K562 (cell line): ENCODE data around the gene HMOX1. TPM values are rescaled to one million over a fixed set of nuclear protein-coding genes. Genes with fewer than 3 reads are reported as not detected.

Source experiments
- DEAF1 ChIP-seq: fragments of 450-650 bp; formaldehyde crosslinking; IDR thresholded peaks from 2 replicates; pipeline ENCODE4 v1.4.0; 2020; ENCODE audit warnings: mild to moderate bottlenecking, moderate library complexity
- ETV6 ChIP-seq, 3 experiments: fragments of 150-350 bp in 1 of 3; sonication (generic) in 1 of 3; formaldehyde crosslinking in 1 of 3; IDR thresholded peaks; 2 replicates each; pipeline versions ENCODE4 v1.6.1 to v1.8.0; 2014 to 2022; ENCODE audit warnings: borderline replicate concordance in 2 of 3, low read depth in 2 of 3, antibody characterized with exemption in 1 of 3, low read length in 1 of 3, mild to moderate bottlenecking in 1 of 3, missing genetic modification reagents in 1 of 3
- HCFC1 ChIP-seq: IDR thresholded peaks from 2 replicates; pipeline ENCODE4 v1.6.1; 2012; ENCODE audit warnings: low read depth, low read length, improper control_type of control experiment
- HMG20B ChIP-seq: fragments of 250-450 bp; sonication (Bioruptor Pico); IDR thresholded peaks from 2 replicates; pipeline ENCODE4 v1.5.0; 2021; ENCODE audit warnings: mild to moderate bottlenecking
- KLF6 ChIP-seq: fragments of 250-450 bp; sonication (Bioruptor Pico); IDR thresholded peaks from 2 replicates; pipeline ENCODE4 v1.4.0; 2020; ENCODE audit warnings: mild to moderate bottlenecking, moderate library complexity, borderline replicate concordance
- MTA3 ChIP-seq: fragments of 450-650 bp; formaldehyde crosslinking; IDR thresholded peaks from 2 replicates; pipeline ENCODE4 v1.6.1; 2017; ENCODE audit warnings: mild to moderate bottlenecking, borderline replicate concordance
- PHF21A ChIP-seq: fragments of 450-650 bp; IDR thresholded peaks from 2 replicates; pipeline ENCODE4 v1.6.1; 2017; ENCODE audit warnings: low read depth, borderline replicate concordance
- PHF8 ChIP-seq: fragments of 200-600 bp; sonication (generic); IDR thresholded peaks from 2 replicates; pipeline ENCODE4 v1.6.1; 2012; ENCODE audit warnings: mixed run types, mild to moderate bottlenecking, inconsistent platforms, low read length, moderate library complexity, borderline replicate concordance
- POLR2A ChIP-seq: fragments of 450-650 bp; conservative IDR thresholded peaks from 2 replicates; pipeline ENCODE4 v1.6.1; 2016
- SMARCA4 ChIP-seq: fragments of 450-650 bp; IDR thresholded peaks from 2 replicates; pipeline ENCODE4 v1.6.1; 2016
- STAT5B ChIP-seq: fragments of 250-450 bp; sonication (Bioruptor Pico); IDR thresholded peaks from 2 replicates; pipeline ENCODE4 v1.8.0; 2021; ENCODE audit warnings: mild to moderate bottlenecking, inconsistent platforms
- XRCC3 ChIP-seq: fragments of 450-650 bp; IDR thresholded peaks from 2 replicates; pipeline ENCODE4 v1.6.1; 2017; ENCODE audit warnings: mild to moderate bottlenecking, moderate library complexity
- ZFX ChIP-seq: sonication (generic); formaldehyde crosslinking; IDR thresholded peaks from 2 replicates; pipeline ENCODE4 v1.8.0; 2022; ENCODE audit warnings: mild to moderate bottlenecking, missing genetic modification reagents, moderate library complexity
- ZMIZ1 ChIP-seq, 2 experiments: fragments of 150-350 bp in 1 of 2; IDR thresholded peaks; 2 replicates each; pipeline ENCODE4 v1.6.1; 2012 to 2016; ENCODE audit warnings: low read depth in 2 of 2, low read length in 2 of 2, mild to moderate bottlenecking in 1 of 2, moderate library complexity in 1 of 2
- ZNF165 ChIP-seq: fragments of 250-450 bp; sonication (Bioruptor Pico); IDR thresholded peaks from 2 replicates; pipeline ENCODE4 v1.4.0; 2020; ENCODE audit warnings: borderline replicate concordance
- ZNF24 ChIP-seq: fragments of 450-650 bp; IDR thresholded peaks from 2 replicates; pipeline ENCODE4 v1.6.1; 2016
- ZNF398 ChIP-seq: fragments of 250-450 bp; sonication (Bioruptor Pico); IDR thresholded peaks from 2 replicates; pipeline ENCODE4 v1.8.0; 2021; ENCODE audit warnings: moderate library complexity, mild to moderate bottlenecking, inconsistent platforms
- ZNF644 ChIP-seq: fragments of 200-800 bp; sonication (Bioruptor generic); IDR thresholded peaks from 2 replicates; pipeline ENCODE4 v1.6.1; 2016; ENCODE audit warnings: low read depth, missing genetic modification characterization, missing compliant biosample characterization
- polyA plus RNA-seq, 8 experiments: library from polyadenylated mRNA; depleted of rRNA in 4 of 8; stranded (reverse) in 5 of 8; unstranded in 3 of 8; fragments of >200 nt; fragmentation: Nextera tagmentation in 2 of 8; fragmentation: Illumina TruSeq in 1 of 8; extraction: Ambion mirVana in 2 of 8; extraction: Trizol in 1 of 8; gene quantifications; 2 replicates each; pipeline versions ENCODE4 v1.2.1 to v1.2.3, GENCODE V29; 2011 to 2014; ENCODE audit warnings: inconsistent platforms in 1 of 8, missing spikeins in 1 of 8
- total RNA-seq, 7 experiments: library from RNA; depleted of rRNA in 6 of 7; stranded (reverse); fragments of >200 nt in 6 of 7; fragmentation: Illumina TruSeq in 2 of 7; extraction: Trizol in 2 of 7; gene quantifications; 2 replicates each; pipeline versions ENCODE4 v1.2.1 to v1.2.3, GENCODE V29; 2011 to 2021; ENCODE audit warnings: low replicate concordance in 1 of 7
- TF ChIP-seq, protein P1 (sequence below): sonication (generic); formaldehyde crosslinking; IDR thresholded peaks from 2 replicates; pipeline ENCODE4 v1.8.0; 2023; ENCODE audit warnings: mild to moderate bottlenecking, missing genetic modification reagents

The HMOX1 gene
- total and polyA plus RNA-seq, 9 of the 15 experiments (the other 6 are each of a cell fraction or from before 2014, with no cell fraction given), result not detected

DNA sequence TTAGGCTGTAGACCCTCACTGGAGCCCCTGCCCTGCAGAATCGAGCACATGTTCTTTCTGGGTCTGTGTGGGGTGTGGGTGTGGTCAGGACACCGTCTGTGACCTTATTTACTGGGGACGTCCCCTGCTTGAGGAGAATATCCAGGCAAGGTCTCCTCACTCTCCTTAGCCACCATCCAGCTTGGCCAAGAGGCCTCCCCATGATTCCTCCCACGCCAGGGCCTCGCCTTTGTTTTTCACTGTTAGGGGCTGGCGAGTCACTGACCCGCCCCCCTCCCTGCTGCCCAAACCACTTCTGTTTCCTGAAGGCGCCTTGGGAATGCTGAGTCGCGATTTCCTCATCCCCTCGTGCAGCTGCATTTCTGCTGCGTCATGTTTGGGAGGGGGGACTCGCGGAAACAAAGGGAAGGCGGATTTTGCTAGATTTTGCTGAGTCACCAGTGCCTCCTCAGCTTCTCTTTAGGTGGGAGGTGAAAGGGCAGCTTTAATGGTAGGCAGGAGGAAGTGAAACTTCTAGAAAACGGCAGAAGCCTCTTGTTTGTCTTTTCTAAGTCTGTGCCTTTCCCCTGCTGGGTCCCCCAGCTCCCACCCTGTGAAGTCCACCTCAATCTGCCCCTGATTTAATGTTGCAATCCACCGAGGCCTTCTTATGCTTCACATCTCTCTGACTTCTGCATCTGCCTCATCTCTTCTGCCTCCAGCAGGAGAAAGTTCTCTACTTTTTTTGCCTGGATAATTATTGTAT lies 4.0 kb upstream of the HMOX1 start (continued):
- TF ChIP-seq ZNF24 (peak; percentile 30; the same call in 1 of the 2 replicates), HCFC1 (0 out of 2 replicates have a peak, but pooled peaks have one; percentile 28), PHF21A (peak; percentile 76; the same call in 1 of the 2 replicates), DEAF1 (no peak), HMG20B (CRISPR knock-in tag) (no peak), ZNF398 (CRISPR knock-in tag) (no peak), ZMIZ1 (IDR thresholded peaks at IDR 0.05; ENCODE audit: low read depth in 2 of 2, low read length in 2 of 2) (0 out of 4 replicates have a peak, but pooled peaks of 1 of the 2 experiments have one; percentile 14), XRCC3 (no peak), POLR2A (peak; percentile 51; the same call in 1 of the 2 replicates), ZFX (peak; percentile 37; the same call in 1 of the 2 replicates), ZNF644 (tag) (0 out of 2 replicates have a peak, but pooled peaks have one; percentile 66), STAT5B (CRISPR knock-in tag) (no peak), SMARCA4 (peak; percentile 94), MTA3 (peak; percentile 81), KLF6 (CRISPR knock-in tag) (0 out of 2 replicates have a peak, but pooled peaks have one; percentile 26), ZNF165 (CRISPR knock-in tag) (no peak), ETV6 (IDR thresholded peaks at IDR 0.05; ENCODE audit: borderline replicate concordance in 1 of 2, low read depth in 2 of 2, low read length in 1 of 2) (peak; percentile 17 to 65; a peak in 1 of 4 replicates), ETV6 (CRISPR knock-in tag; IDR thresholded peaks at IDR 0.05; ENCODE audit: borderline replicate concordance) (no peak), PHF8 (peak; percentile 41; the same call in 1 of the 2 replicates)
- TF ChIP-seq, protein P1, sequence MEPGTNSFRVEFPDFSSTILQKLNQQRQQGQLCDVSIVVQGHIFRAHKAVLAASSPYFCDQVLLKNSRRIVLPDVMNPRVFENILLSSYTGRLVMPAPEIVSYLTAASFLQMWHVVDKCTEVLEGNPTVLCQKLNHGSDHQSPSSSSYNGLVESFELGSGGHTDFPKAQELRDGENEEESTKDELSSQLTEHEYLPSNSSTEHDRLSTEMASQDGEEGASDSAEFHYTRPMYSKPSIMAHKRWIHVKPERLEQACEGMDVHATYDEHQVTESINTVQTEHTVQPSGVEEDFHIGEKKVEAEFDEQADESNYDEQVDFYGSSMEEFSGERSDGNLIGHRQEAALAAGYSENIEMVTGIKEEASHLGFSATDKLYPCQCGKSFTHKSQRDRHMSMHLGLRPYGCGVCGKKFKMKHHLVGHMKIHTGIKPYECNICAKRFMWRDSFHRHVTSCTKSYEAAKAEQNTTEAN, result no peak
